ENCODE results near the gene BEX2.
A peak's percentile ranks its signal among the peaks of the same experiment; 100 is the strongest.
"Not testable (repeated sequence)": the region's sequence is repeated elsewhere in the genome, so short reads cannot be mapped to it uniquely, and the experiment has no call there.

Gene BEX2

DNA sequence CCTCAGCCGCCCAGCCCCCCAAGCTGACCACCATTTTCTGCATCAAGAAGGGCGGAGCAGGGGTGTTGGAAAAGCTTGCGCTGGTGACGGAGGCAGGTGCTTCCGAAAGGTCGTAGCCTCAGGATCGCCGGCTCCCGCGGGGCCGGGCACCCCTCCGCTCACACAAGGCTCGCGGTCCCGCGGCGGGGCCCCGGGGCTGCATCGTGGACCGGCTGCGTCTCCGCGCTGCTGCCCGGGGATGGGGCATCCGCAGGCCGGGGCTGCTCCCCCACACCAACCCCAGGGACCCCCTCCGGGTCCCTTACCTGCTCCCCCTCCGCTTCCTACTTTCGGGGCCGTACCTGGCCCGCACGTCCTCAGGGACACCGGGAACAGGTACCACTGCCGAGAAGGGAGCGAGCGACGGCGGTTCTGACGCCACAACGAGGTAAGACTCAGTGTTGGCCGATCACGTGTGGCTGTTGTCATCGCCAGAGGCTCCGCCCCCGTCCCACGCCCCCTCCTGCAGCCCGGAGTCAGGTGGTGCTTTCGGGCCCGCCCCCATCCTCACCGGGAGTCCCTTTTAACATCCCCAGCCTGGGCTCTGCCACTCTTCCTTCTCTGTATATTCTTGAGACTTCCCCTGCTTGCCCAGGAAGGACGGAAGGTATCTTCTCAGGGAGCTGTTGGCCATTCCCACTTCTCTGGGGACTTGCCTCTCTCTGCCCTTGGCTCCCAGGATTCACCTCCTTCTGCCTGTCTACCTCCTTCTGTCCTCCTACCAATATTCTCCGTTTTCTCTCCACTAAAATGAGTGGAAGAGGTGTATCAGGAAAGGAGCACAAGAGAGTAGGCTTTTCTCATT lies at the start of gene BEX2:
BEX2 (minus strand) TSS at position 436 of the 844 bp plus-strand sequence. CDS start 1,014 bp downstream, outside the sequence.
- DNase-seq: peak; percentile 39

DNA sequence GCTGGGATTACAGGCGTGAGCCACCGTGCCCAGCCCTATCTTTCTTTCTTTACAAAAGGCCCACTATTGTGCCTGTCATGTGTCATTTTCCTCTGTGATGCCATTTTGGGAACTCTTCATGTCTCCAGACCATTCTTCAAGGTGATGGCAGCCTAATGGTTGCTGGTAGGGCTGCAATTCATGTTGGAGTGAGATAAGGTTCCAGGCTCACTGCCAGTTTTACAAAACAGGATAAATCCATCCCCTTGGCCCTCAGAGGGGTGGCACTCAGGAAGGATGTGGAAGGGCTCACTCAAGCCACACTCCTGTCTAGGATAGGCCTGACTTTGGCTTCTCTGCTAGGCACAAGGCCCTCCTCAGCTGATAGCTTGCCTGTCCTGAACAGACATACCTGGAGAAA lies 49.3 kb upstream of the BEX2 start:
- no peak for DNase-seq

DNA sequence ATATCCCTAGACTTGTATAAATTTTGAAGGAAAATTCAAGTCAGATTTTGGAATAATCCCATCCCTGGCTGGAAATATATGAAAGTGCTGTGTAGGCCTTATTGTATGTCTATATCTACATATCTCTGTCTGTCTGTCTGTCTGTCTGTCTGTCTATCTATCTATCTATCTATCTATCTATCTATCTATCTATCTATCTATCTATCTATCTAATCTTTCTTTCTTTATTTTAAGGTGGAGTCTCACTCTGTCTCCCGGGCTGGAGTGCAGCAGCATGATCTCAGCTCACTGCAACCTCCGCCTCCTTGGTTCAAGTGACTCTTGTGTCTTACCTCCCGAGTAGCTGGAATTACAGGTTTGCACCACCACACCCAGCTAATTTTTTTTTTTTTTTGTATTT lies 48.8 kb upstream of the BEX2 start:
- DNase-seq: not testable (repeated sequence)

DNA sequence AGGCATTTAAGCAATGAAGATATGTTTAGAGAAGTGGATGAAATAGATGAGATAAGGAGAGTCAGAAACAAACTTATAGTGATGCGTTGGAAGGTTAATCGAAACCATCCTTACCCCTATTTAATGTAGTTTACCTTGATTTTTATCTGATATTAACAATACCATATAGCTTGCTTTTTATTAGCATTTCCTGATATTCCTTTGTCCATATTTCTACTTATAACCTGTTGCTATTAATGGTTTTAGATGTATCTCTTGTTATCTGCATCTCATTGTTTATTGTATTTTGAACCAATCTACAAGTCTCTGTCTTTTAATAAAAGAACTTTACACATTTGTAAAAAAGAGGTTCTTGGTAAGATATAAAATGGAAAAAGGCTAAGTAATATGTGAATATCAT lies 47.1 kb upstream of the BEX2 start:
- DNase-seq: no peak

DNA sequence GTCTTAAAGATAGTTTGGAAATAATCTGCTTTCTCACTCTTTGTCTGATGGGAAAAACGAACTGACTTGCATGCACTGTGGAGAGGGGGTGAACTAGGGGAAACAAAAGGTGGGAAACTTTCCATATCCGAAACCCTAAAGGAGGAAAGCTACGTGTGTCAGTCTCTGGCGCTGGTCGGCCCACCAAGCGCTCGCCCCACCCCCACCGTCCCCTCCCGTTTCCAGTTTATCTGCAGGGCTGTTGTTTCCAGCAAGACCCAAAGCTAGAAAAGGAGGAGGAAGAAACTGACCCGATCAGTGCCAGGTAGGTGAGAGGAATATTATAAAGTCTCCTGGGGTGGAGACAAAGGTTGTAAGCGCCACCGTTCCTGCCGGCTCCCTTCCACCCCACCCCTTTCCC lies 46.1 kb upstream of the BEX2 start:
- DNase-seq: no peak

DNA sequence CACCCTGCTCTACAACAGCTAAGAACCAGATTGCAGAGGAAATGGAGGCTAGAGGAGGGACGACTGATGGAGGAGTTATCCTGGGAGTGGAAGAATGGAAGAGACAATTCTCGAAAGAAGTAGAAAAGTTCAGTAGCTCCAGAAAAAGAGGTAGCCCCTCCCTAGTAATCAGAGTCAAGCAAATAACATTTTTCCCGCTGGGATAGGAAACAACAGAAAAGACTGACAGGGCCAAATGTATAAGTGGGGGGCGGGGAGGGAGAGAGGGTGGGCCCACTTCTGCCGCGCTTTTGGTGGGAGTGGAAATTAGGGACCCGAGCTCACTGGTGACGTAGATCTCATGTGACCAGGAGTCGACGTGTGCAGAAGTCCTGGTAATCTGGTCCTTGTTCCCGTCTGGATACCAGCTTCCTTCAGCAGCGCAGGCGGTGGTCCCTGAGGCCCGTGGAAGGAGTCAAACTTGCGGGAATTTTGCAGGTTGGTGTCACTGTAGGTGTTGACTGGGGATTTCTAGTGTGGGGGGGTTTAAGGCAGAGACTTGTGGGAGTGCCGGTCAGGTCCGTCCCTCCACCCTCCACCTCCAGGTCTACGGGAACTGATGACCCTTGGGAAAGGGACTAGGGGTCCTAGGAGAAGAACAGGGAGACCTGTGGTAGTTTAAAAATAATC lies 45.5 kb upstream of the BEX2 start, which contains the start of gene TCEAL9:
TCEAL9 (plus strand) TSS at position 377 of the 669 bp plus-strand sequence. CDS start 1,179 bp downstream, outside the sequence.
- DNase-seq: peak; percentile 81

DNA sequence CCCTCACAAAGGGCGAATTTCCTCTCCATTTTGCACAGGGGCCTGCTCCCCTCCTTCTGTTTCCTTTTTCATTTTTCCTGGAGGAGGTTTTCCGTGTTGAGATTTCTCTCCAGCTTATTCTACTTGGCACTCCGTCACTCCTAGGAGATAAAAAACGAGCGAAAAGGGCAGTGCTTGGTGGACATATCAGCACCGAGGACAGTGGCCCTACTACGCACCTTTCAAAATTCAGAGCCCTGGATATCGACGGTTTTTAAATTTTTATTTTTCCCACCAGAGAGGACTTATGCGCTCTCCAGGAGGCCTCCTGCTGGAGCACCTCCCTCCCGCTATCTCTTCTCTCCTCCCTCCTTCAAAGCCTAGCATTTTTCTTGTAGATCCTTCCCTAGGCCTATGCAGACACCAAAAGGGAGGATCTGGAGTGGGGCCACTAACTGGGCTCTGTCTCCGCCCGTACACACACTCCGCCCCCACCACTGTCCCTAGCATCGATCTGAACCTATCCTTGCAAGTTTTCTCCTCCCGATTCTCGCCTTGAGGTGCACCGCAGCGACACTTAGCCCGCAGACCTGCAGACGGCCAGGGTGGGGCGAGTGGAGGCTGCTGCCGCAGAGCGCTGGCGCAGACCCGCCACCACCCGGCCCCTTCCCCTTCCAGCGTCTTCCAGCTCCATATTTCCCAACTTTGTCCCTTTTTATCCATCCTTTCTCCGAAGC lies 37.0 kb upstream of the BEX2 start:
- DNase-seq: no peak

DNA sequence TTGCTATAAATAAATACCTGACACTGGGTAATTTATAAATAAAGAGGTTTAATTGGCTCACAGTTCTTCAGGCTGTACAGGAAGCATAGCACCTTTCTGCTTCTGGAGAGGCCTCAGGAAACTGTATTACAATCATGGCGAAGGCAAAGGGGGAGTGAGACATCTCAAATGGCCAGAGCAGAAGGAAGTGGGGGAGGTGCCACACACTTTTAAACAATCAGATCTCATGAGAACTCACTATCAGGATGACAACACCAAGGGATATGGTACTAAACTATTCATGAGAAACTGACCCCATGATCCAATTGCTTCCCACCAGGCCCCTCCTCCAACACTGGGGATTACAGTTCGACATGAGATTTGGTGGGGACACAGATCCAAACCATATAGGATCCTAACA lies 33.8 kb upstream of the BEX2 start:
- peak; percentile 0 for DNase-seq

DNA sequence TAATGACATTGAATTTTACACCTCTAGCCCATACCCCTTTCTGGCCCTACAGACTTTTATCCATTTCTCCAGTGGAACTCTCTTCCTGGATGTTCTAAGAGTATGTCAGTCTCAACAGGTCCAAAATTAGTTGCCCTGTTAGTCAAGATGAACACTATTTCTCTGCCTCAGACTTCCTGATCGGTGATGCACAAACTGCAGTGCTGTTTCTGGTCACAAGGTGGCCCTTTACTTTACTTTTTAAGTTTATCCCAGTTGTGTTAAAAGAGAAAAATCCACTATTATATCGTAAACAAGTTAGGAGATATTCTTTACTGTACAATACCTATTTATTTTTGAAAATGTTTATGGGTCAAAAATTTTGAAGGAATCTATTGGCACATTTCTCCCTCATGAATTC lies 32.3 kb upstream of the BEX2 start:
- peak; percentile 6 for DNase-seq

DNA sequence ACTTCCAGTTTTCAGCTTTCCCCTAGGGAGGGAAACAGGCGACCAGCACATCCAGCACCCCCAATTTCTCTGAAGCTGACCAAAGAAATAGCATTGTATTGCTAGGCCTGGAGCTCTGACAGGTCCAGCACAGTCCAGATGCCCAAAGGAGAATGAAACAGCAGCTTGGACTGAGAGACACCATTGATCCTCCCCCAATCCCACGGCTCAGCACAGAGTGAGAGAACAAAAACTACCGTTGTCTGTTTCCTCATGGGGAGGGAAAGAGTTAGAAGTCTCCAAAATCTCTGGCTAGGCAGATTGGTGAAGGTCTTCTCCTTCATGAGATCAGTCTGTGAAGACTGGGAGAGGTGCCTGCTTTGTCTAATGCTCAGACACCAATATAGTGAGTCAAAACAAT lies 27.9 kb upstream of the BEX2 start:
- DNase-seq: no peak

DNA sequence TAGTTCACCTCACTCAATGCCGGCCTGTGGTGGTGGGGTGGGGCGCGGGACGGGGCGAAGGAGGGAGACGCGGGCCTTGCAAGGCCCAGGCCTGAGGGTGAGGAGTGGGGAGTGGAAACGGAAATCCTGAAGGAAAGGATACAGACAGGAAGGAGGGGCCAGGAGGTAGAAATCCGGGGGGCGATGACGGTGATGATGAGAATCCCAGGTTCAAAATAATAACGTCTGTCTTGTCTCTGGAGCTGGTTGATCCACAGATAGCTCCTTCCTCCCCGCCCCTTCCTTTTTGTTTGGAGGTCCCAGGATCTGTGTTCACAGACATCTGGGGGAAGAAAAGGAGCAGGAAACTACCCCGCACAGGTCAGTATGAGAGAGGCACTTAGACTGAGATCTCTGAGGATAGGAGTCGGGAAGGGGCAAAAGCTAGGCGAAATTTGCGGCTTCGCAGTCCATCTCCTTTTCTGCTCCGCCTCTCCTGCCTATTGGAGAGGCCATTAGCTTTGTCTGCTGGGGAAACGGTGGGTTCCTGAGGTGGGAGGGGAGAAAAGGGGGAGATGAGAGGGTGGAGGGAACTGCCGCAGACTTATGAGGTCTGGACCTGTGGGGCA lies 20.0 kb upstream of the BEX2 start:
- DNase-seq: no peak

DNA sequence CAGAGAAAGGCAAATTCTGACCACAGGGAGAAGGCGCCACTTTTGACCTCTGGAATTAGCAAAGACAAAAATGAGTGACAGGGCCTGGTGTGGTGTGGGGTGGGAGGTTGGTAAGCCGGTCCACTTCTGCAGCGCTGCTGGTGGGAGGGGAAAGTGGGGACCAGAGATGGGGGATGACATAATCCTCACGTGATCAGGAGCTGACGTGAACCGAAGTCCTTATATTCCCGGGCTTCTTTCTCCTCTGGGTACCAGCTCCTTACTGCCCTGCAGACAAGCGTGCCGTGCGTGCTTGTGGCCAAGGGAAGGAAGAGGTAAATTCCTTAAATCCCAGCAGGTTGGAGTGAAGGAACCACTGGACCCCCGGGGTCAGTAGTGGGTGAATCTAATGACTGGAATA lies 19.2 kb upstream of the BEX2 start, which contains the start of gene TCEAL7:
TCEAL7 (plus strand) TSS at position 249 of the 400 bp plus-strand sequence. CDS start 1,165 bp downstream, outside the sequence.
- no peak for DNase-seq

DNA sequence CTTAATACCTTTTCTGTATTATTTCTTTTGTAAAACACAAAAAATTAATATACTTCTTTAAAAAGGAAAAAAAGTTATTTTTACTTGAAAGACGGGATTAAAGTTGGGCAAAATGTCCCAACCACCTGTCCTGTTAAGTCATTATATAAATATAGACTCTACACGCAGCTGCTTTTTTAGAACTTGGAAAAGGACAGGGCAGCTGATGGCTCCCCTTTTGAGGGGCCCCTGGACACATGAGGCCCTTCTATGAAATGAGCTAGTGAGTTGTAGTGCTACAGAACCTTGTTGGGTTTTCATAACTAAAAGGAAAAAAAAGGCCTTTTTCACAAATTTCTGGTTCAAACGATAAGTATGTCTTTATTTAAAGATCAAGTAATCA lies 600 bp upstream of the BEX2 start:
- no peak for DNase-seq

DNA sequence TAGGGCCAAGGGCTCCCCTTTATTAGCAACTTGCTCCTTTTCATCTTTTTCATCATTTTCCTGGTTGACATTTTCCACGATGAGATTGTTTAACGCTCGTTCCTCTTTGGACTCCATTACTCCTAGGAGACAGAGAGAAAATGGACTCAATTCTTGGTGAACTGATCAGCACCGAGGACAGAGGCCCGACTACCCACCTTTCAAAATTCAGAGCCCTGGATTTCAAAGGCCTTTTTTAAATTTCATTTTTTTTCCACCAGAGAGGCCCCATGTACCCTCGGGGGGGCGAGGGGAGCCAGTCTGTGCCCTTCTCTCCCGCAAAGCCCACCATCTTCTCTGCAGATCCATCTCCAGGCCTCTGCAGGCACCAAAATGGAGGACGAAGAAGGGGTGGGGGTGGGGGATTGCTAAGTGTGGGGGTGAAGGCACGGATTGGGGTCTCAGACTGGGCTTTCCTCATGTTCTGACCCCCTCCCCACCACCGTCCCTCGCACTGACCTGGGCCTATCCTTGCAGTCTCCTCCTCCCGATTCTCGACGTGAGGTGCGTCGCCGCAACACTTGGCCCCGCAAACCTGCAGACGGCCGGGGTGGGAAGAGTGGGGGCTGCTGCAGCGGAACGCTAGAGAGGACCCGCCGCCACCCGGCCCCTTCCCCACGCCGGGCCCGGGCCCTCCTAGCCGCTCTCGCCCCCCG lies 783 bp downstream of the BEX2 start:
- no peak for DNase-seq

DNA sequence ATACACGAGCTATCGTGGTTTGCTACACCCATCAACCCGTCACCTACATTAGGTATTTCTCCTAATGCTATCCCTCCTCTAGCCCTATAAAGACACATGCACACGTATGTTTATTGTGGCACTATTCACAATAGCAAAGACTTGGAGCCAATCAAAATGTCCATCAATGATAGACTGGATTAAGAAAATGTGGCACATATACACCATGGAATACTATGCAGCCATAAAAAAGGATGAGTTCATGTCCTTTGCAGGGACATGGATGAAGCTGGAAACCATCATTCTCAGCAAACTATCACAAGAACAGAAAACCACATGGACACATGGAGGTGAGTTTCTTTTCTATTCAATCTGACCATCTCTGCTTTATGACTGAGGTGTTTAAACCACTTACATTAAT lies 5.1 kb downstream of the BEX2 start:
- not testable (repeated sequence) for DNase-seq

DNA sequence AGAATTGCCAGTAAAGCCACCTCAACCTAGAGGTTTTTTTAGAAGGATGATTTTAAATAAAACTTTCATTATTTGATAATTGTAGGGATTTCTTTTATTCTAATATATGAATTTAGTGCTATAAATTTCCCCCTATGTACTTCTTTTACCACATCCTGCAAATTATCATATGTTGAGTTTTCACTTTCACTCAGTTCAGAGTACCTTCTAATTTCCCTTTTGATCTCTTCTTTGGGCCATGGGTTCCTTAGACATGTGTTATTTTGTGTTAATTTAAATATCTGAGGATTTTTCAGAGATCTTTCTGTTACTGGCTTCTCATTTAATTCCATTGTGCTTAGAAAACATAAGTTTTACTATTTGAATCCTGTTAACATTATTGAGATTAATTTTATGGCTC lies 6.1 kb downstream of the BEX2 start:
- DNase-seq: no peak

DNA sequence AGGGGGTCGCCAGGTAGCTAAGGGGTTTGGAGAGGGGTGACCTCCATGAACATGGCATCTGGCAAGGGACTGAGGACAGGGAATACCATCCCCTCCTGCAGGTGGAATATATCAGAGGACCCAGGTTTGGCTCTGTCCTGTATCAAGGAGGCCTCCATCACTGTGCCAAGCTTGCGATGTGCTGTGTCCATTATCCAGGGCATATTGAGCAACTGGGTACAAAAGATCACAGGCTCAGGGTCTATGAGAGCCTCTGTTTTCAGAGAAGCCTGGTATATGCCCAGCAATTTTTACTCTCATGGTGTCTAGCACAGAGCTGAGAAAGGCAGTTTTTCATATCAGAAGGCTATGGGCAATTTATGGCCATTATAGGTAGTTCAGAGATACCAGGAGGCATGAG lies 17.7 kb downstream of the BEX2 start:
- DNase-seq: no peak

DNA sequence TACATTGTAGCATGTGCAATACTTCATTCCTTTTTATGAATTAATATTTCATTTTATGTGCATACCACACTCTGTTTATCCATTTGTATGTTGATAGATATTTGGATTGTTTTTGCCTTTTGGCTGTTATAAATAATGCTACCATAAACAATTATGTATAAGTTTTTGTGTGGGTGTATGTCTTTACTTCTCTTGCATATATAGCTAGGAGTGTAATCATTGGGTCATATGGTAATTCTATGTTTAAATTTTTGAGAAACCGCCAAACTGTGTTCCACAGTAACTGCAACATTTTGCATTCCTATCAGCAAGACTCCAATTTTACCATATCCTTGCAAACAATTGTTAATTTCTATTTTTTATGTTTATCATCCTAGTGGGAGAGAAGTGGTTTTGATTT lies 31.2 kb downstream of the BEX2 start:
- DNase-seq: no peak

DNA sequence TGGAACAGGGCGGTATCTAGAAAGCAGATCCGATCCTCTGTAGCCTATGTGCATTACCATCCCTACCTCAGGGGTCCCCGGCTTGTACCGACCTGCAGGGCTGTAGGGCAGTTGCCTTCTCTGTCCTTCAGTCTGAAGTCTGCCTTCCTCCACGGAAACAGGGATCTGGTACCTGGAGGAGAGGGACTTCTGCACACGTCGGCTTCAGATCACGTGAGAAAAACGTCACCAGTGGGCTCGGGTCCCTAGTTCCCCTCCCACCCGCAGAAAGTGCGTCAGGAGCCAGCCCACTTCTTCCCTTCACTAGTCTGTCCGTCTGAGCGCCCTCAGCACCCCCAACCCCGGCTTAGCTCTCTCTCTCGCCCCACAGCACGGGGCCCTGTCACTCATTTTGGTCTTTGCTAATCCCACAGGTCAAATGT lies 34.2 kb downstream of the BEX2 start, which contains the start of gene TCEAL5:
TCEAL5 (minus strand) TSS at position 170 of the 422 bp plus-strand sequence. CDS start 2,187 bp downstream, outside the sequence.
- peak; percentile 19 for DNase-seq

DNA sequence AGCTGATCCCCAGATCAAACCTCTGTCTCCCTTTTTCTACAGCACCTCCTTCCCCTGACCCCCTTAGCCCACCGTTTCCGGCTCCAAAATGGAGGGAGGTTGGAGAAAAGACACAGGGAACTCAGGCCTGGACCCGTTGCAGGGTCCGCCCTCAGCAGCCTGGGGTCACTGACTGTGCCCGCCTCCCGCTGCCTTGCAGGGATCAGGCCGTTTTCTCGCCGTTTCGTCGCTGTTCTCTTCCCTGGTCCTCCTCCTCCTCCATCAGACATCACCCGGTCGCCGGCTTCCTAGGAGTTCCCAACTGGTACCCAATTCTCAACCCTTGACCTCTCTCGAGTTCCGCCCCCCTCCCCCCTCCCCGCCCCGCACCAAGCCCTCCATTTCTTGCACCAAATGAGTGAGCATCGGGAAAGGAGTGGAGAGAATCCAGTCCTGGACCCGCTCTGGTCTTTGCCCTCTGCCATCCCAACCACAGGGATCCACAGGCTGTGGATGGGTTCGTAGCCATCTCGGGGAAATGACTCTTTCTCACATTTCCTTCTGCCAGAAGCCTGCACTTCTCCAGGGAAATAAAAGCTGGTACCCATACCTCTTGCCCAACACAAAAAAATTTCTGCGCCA lies 34.7 kb downstream of the BEX2 start:
- DNase-seq: no peak

DNA sequence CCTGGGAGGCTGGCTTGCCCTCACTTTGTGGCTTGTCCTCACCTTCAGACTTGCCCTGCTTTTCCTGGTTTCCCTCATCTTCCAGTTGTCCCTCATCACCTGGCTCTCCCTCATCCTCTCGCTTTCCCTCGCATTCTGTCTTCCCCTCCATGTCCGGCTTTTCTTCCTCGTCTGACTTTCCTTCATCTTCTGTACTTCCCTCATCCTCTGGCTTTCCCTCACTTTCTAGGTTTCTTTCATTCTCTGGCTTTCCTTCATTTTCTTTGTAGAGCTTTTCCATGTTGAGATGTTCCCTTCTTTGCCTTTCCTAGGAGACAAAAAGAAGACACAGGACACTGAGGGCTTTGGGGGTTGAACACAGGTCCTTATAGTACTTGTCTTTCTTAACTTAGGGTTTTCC lies 36.5 kb downstream of the BEX2 start:
- DNase-seq: no peak

Data from NCI-H1694 treated with DMSO at 0.1 percent for 48 hours (cell line).